ENCODE data around the gene TCF20. TPM values are rescaled to one million over a fixed set of nuclear protein-coding genes. Genes with fewer than 3 reads are reported as not detected.

The TCF20 gene
- total RNA-seq, 6 experiments from 2014 or later = 15.4 to 20.5 (median 18.5) TPM

DNA sequence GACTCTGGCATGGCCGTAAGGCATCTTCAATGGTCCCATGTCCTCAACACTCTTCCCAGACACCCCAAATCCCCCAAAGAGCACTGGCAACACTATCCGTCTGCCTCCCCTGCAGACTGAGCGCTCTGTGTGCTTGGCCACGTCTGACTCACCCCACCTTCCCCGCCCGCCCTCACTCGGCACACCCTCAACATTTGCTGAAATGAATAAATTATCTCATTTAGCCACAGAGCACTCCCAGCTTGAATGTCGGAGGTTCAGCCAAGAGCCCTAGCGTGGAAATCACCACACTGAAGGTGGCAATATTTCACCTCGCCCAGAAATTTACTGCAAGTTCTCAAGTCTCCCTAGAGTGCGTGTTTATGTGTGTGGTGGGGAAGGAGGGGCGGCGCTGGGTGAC lies 46.6 kb upstream of the TCF20 start:
- WGBS (ENCODE audit: insufficient coverage, low coverage, low lambda C conversion rate, missing lambda C conversion rate) = 69% methylated on average over 12 of the region's 13 CpGs
- H3K4me3 ChIP-seq = no peak overlapping the region
- H3K36me3 ChIP-seq = no peaks in the 10 kb centered on the region
- H3K27ac ChIP-seq = no peak overlapping the region
- no peaks in the 10 kb centered on the region for H3K9me3 ChIP-seq
- TF ChIP-seq, protein P1, sequence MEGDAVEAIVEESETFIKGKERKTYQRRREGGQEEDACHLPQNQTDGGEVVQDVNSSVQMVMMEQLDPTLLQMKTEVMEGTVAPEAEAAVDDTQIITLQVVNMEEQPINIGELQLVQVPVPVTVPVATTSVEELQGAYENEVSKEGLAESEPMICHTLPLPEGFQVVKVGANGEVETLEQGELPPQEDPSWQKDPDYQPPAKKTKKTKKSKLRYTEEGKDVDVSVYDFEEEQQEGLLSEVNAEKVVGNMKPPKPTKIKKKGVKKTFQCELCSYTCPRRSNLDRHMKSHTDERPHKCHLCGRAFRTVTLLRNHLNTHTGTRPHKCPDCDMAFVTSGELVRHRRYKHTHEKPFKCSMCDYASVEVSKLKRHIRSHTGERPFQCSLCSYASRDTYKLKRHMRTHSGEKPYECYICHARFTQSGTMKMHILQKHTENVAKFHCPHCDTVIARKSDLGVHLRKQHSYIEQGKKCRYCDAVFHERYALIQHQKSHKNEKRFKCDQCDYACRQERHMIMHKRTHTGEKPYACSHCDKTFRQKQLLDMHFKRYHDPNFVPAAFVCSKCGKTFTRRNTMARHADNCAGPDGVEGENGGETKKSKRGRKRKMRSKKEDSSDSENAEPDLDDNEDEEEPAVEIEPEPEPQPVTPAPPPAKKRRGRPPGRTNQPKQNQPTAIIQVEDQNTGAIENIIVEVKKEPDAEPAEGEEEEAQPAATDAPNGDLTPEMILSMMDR (IDR thresholded peaks at IDR 0.05) = no peak
- no peak for TF ChIP-seq POLR2A (IDR thresholded peaks at IDR 0.05)
- intact Hi-C loops (cut with DNase I) = no loop called here
- no peak for DNase-seq
- no peak for ATAC-seq
- peaks cover 0 to 14% (median 6%) of the 10 kb centered on the region in 4 donors for H3K4me1 ChIP-seq
- no peaks in the 10 kb centered on the region for H3K27me3 ChIP-seq

- TF ChIP-seq POLR2A (IDR thresholded peaks at IDR 0.05) = no peak
- Histone ChIP-seq H3K36me3 (no peaks in the 10 kb centered on the region), H3K27me3 (no peaks in the 10 kb centered on the region), H3K4me1 (peaks cover 0 to 14% (median 6%) of the 10 kb centered on the region in 4 donors), H3K9me3 (no peaks in the 10 kb centered on the region), H3K4me3 (no peak overlapping the region), H3K27ac (no peak overlapping the region)
- ATAC-seq (no peak), DNase-seq (no peak)
- intact Hi-C loops (cut with DNase I) = no loop called here
Observed at GRCh38 chr22:42315392-42315756, 44.9 kb upstream of the TCF20 start.

- DNase-seq (no peak), ATAC-seq (no peak)
- TF ChIP-seq, protein P1 (IDR thresholded peaks at IDR 0.05) = no peak
- TF ChIP-seq POLR2A (IDR thresholded peaks at IDR 0.05) = no peak
- no peak overlapping the region for H3K4me3 ChIP-seq
- 81% methylated on average over 2 of the region's 5 CpGs for WGBS (ENCODE audit: insufficient coverage, low coverage, low lambda C conversion rate, missing lambda C conversion rate)
- H3K27me3 ChIP-seq = no peaks in the 10 kb centered on the region
- intact Hi-C loops (cut with DNase I) = no loop called here
- peaks cover 0 to 14% (median 6%) of the 10 kb centered on the region in 4 donors for H3K4me1 ChIP-seq
- no peak overlapping the region for H3K27ac ChIP-seq
- no peaks in the 10 kb centered on the region for H3K9me3 ChIP-seq
- H3K36me3 ChIP-seq = no peaks in the 10 kb centered on the region
Observed at GRCh38 chr22:42314709-42315391, 44.4 kb upstream of the TCF20 start.

- peak; percentile 90 to 92 (median 91) for ATAC-seq
- peak; percentile 70 to 75 (median 74) for DNase-seq
- TF ChIP-seq POLR2A (IDR thresholded peaks at IDR 0.05) = no peak
- TF ChIP-seq, protein P1 (IDR thresholded peaks at IDR 0.05) = peak; percentile 30 to 42 (median 39)
- 41% methylated on average over 12 of the region's 33 CpGs for WGBS (ENCODE audit: insufficient coverage, low coverage, low lambda C conversion rate, missing lambda C conversion rate)
- H3K27me3 ChIP-seq = no peaks in the 10 kb centered on the region
- no peaks in the 10 kb centered on the region for H3K9me3 ChIP-seq
- H3K4me3 ChIP-seq = no peak overlapping the region
- H3K36me3 ChIP-seq = no peaks in the 10 kb centered on the region
- H3K27ac ChIP-seq = no peak overlapping the region
- peaks cover 0 to 14% (median 6%) of the 10 kb centered on the region in 4 donors for H3K4me1 ChIP-seq
- intact Hi-C loops (cut with DNase I) = no loop called here
Observed at GRCh38 chr22:42313804-42314581, 43.5 kb upstream of the TCF20 start.

GRCh38 chr22:42313204-42313603 lies 42.8 kb upstream of the TCF20 start:
- Histone ChIP-seq H3K27ac (no peak overlapping the region), H3K36me3 (no peaks in the 10 kb centered on the region), H3K27me3 (no peaks in the 10 kb centered on the region), H3K4me1 (peaks cover 0 to 14% (median 6%) of the 10 kb centered on the region in 4 donors), H3K9me3 (no peaks in the 10 kb centered on the region), H3K4me3 (no peak overlapping the region)
- DNase-seq (no peak), ATAC-seq (no peak)
- intact Hi-C loops (cut with DNase I) = no loop called here
- TF ChIP-seq, protein P1 (IDR thresholded peaks at IDR 0.05) = no peak
- no peak for TF ChIP-seq POLR2A (IDR thresholded peaks at IDR 0.05)
- 50% methylated on average over 1 of the region's 7 CpGs for WGBS (ENCODE audit: insufficient coverage, low coverage, low lambda C conversion rate, missing lambda C conversion rate)

All from right lobe of liver (tissue), 6 donors.